OCI-LY3 (cell line): ENCODE measurements around the gene PRMT3.

Experiments used
- H2AFZ ChIP-seq: fragments of 200-600, 300-600 bp; shearing (Covaris generic); 2 replicates; pipeline ENCODE4 v1.6.0; 2014; ENCODE audit warnings: antibody characterized with exemption, low read depth, low read length
- H3K27ac ChIP-seq: fragments of 200-600, 300-600 bp; sonication (generic); 2 replicates; pipeline ENCODE4 v1.5.1; 2014; ENCODE audit warnings: mild to moderate bottlenecking, low read length, moderate library complexity, mixed read lengths
- H3K27me3 ChIP-seq: fragments of 200-600, 300-600 bp; sonication (generic); 2 replicates; pipeline ENCODE4 v1.6.1; 2014; ENCODE audit warnings: low read depth, low read length, mixed read lengths
- H3K36me3 ChIP-seq: fragments of 200-600, 300-600 bp; sonication (generic); replicated peaks from 2 replicates; pipeline ENCODE3; 2014; ENCODE audit warnings: low read depth, low read length, mixed read lengths
- H3K4me1 ChIP-seq: fragments of 300-600, 200-600 bp; sonication (generic); 2 replicates; pipeline ENCODE4 v1.6.1; 2014; ENCODE audit warnings: low read length, mixed read lengths
- H3K4me2 ChIP-seq: fragments of 200-600, 300-600 bp; sonication (generic); 2 replicates; pipeline ENCODE4 v1.6.1; 2014; ENCODE audit warnings: low read length, mixed read lengths
- H3K4me3 ChIP-seq: fragments of 300-600, 200-600 bp; sonication (generic); 2 replicates; pipeline ENCODE4 v1.5.1; 2014; ENCODE audit warnings: antibody characterized with exemption, mild to moderate bottlenecking, low read length, moderate library complexity
- H3K79me2 ChIP-seq: fragments of 300-600, 200-600 bp; shearing (Covaris generic); 2 replicates; pipeline ENCODE4 v1.6.1; 2014; ENCODE audit warnings: mild to moderate bottlenecking, low read length, mixed read lengths
- H3K9ac ChIP-seq: fragments of 300-600, 200-600 bp; shearing (Covaris generic); 2 replicates; pipeline ENCODE4 v1.6.0; 2014; ENCODE audit warnings: mild to moderate bottlenecking, low read length, moderate library complexity
- H3K9me3 ChIP-seq: fragments of 200-600, 300-600 bp; shearing (Covaris generic); 2 replicates; pipeline ENCODE4 v1.6.1; 2014; ENCODE audit warnings: low read length, mixed read lengths; ENCODE audit not compliant: insufficient read depth
- H4K20me1 ChIP-seq: fragments of 200-600, 300-600 bp; sonication (generic); 2 replicates; pipeline ENCODE4 v1.6.1; 2016; ENCODE audit warnings: low read length, mixed read lengths; ENCODE audit not compliant: insufficient read depth
- EZH2phosphoT487 ChIP-seq: fragments of 200-600 bp; shearing (Covaris generic); IDR thresholded peaks from 2 replicates; pipeline ENCODE4 v1.6.1; 2018; ENCODE audit warnings: antibody characterized with exemption, mixed run types, low read depth
- TF ChIP-seq, protein P1 (sequence below): fragments of 200-600, 300-600 bp; sonication (generic); IDR thresholded peaks from 2 replicates; pipeline ENCODE4 v1.5.1; 2014; ENCODE audit warnings: antibody characterized with exemption, low read length, low read depth

PRMT3 gene

DNA sequence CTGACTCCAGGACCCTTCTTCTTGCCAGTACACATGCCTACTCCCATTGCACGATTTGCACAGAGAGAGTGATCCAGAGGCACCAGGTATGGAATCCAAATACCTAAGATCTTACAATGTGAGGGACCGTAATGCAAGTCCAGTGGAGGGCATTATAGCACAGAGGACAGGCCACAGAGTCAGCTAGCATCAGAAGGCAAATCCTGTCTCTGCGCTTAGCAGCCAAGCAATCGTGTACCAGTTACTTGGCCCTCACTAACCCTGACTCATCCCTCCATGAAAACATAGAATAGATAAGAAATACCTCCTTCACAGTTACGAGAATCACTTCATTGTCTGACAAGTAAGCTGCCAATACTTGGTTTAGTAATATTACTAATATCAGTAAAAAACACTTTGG lies 142.2 kb downstream of the PRMT3 start:
- no peak overlapping the region for H3K4me2 ChIP-seq

DNA sequence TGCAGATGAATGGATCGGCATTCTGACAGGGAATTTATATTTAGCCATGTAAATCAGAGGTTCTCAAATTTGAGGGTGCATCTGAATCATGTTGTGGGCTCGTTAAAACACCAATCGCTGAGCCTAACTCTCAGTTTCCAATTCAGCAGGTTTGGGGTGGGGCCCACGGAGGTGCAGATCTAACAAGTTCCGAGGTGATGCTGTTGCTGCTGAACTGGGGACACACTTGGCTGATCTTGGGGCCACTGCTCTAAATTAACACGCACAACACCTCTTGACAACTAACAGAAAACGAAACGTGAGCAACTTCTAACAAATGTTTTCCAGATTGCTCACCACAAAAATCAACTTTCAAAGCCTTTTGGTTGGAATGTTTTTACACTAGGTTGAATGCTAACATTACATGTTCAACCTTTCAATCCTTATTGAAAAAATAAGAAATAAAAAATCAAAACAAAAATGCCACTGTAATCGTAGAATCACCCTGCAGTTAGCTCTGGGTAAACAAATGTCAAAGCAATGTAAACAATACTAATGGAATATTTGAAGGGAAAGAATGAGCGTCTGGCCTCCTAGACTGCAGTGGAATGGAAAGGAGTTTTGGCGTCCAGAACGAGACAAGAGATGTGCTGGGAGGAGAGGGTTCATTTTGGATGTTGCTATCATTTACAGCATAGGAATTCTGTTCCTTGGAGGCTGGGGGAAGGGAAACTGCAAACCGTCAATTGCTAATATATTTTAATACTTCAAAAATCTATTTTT lies 143.6 kb downstream of the PRMT3 start:
- Histone ChIP-seq H3K36me3 (no peaks in the 10 kb centered on the region), H4K20me1 (no peaks in the 10 kb centered on the region), H3K79me2 (no peaks in the 10 kb centered on the region), H3K27ac (no peak overlapping the region), H3K9ac (no peak overlapping the region), H3K9me3 (no peaks in the 10 kb centered on the region), H2AFZ (no peak overlapping the region), H3K4me1 (0 out of 2 replicates have a peak, but pooled peaks cover 4% of the 10 kb centered on the region), H3K4me3 (peak overlapping the region; percentile 22), H3K27me3 (peaks cover 15% of the 10 kb centered on the region), H3K4me2 (peak overlapping the region; percentile 46)
- TF ChIP-seq EZH2phosphoT487: no peak
- TF ChIP-seq, protein P1, sequence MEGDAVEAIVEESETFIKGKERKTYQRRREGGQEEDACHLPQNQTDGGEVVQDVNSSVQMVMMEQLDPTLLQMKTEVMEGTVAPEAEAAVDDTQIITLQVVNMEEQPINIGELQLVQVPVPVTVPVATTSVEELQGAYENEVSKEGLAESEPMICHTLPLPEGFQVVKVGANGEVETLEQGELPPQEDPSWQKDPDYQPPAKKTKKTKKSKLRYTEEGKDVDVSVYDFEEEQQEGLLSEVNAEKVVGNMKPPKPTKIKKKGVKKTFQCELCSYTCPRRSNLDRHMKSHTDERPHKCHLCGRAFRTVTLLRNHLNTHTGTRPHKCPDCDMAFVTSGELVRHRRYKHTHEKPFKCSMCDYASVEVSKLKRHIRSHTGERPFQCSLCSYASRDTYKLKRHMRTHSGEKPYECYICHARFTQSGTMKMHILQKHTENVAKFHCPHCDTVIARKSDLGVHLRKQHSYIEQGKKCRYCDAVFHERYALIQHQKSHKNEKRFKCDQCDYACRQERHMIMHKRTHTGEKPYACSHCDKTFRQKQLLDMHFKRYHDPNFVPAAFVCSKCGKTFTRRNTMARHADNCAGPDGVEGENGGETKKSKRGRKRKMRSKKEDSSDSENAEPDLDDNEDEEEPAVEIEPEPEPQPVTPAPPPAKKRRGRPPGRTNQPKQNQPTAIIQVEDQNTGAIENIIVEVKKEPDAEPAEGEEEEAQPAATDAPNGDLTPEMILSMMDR: no peak

More for the DNA sequence above, 142.2 kb downstream of the PRMT3 start:
- 0 out of 2 replicates have a peak, but pooled peaks cover 4% of the 10 kb centered on the region for H3K4me1 ChIP-seq
- H3K4me3 ChIP-seq: no peak overlapping the region
- H3K27ac ChIP-seq: no peak overlapping the region
- H3K79me2 ChIP-seq: no peaks in the 10 kb centered on the region
- no peak overlapping the region for H3K9ac ChIP-seq
- peaks cover 15% of the 10 kb centered on the region for H3K27me3 ChIP-seq
- H4K20me1 ChIP-seq: no peaks in the 10 kb centered on the region
- TF ChIP-seq EZH2phosphoT487: no peak
- TF ChIP-seq, protein P1: no peak
- no peaks in the 10 kb centered on the region for H3K36me3 ChIP-seq
- H3K9me3 ChIP-seq: no peaks in the 10 kb centered on the region
- H2AFZ ChIP-seq: peak overlapping the region; percentile 46; the same call in 1 of the 2 replicates

DNA sequence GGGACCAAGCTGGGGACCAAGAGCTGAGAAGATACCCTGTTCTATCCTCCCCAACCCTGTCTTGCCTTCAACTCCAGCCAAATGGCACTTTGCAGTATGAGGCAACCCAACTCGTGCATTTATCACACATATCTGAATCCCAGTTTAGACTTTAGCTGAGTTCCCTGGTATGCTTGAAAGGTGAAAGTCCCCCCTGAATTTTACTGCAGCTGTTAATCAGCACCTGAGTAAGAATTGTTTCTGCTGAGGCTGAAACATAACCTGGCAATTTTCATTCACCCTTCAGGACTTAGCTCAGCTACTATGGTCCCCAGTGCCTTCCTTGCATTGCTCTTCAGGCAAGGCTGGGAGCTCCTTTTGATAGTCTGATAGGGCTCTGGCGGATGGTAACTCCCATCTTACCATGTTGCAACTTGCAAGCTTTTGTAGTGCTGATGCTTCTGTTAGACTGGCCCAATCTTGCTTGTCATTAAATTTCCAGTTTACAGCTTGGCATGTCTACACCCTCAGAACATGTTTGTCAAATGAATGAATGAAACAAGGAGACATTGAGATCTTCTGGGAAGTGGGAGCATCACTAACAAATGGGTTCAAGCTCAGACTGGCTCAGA lies 147.9 kb downstream of the PRMT3 start:
- Histone ChIP-seq H3K79me2 (no peaks in the 10 kb centered on the region), H3K9me3 (no peaks in the 10 kb centered on the region), H3K4me2 (no peak overlapping the region), H3K4me3 (no peak overlapping the region), H3K9ac (no peak overlapping the region), H3K4me1 (0 out of 2 replicates have a peak, but pooled peaks cover 4% of the 10 kb centered on the region), H4K20me1 (no peaks in the 10 kb centered on the region), H3K27me3 (peaks cover 12% of the 10 kb centered on the region), H3K36me3 (no peaks in the 10 kb centered on the region), H2AFZ (no peak overlapping the region), H3K27ac (no peak overlapping the region)
- TF ChIP-seq EZH2phosphoT487: no peak
- TF ChIP-seq, protein P1: no peak

DNA sequence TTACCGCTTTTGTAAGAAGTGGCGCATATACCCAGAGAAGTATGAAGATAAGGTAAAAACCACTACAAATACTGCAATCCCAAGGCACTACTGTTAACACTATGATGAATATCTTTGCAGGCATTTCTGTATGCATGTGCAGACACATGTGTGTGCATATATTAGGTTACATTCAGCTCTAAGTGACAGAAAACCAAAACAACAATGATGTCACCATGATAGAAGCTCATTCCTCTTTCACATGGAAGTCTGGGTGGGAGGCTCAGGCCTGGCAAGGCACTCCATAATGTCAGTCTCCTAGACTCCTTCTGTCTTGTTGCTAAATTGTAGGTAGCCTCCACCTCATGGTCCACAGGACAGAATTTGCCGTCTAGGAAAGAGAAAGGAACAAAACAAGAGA lies 148.8 kb downstream of the PRMT3 start:
- Histone ChIP-seq H3K27ac (no peak overlapping the region), H3K27me3 (0 out of 2 replicates have a peak, but pooled peaks cover 6% of the 10 kb centered on the region), H3K4me3 (no peak overlapping the region), H3K4me2 (no peak overlapping the region), H4K20me1 (no peaks in the 10 kb centered on the region), H2AFZ (no peak overlapping the region), H3K9ac (no peak overlapping the region), H3K36me3 (no peaks in the 10 kb centered on the region), H3K4me1 (no peaks in the 10 kb centered on the region), H3K79me2 (no peaks in the 10 kb centered on the region), H3K9me3 (no peaks in the 10 kb centered on the region)
- TF ChIP-seq, protein P1: no peak
- no peak for TF ChIP-seq EZH2phosphoT487
